BLaER1 treated with 17β-estradiol and CSF1 and Interleukin-3, amounts not matched to agents 10 nM and 100 nM (cell line): Measurements from ENCODE around the gene UBE3B.

Source experiments
- H3K27ac ChIP-seq, 11 experiments: shearing (Covaris generic); formaldehyde crosslinking; 2 replicates each; pipeline ENCODE4 v1.8.1; 2022
- H3K27me3 ChIP-seq, 11 experiments: shearing (Covaris generic); formaldehyde crosslinking; 2 replicates each; pipeline ENCODE4 v1.8.1; 2022
- H3K36me3 ChIP-seq, 11 experiments: shearing (Covaris generic); formaldehyde crosslinking; 2 replicates each; pipeline ENCODE4 v1.8.1; 2022
- H3K4me1 ChIP-seq, 10 experiments: shearing (Covaris generic); formaldehyde crosslinking; 2 replicates each; pipeline ENCODE4 v1.8.1; 2022
- H3K4me2 ChIP-seq, 11 experiments: shearing (Covaris generic); formaldehyde crosslinking; 2 replicates each; pipeline ENCODE4 v1.8.1; 2022
- H3K4me3 ChIP-seq, 10 experiments: shearing (Covaris generic); formaldehyde crosslinking; 2 replicates each; pipeline ENCODE4 v1.8.1; 2022
- H3K9ac ChIP-seq, 11 experiments: shearing (Covaris generic); formaldehyde crosslinking; 2 replicates each; pipeline ENCODE4 v1.8.1; 2022
- H3K9me3 ChIP-seq, 11 experiments: shearing (Covaris generic); formaldehyde crosslinking; replicated peaks in 1 of 11; 2 replicates each; pipeline ENCODE4 v1.8.1; 2022
- H4K20me1 ChIP-seq, 11 experiments: shearing (Covaris generic); formaldehyde crosslinking; 2 replicates each; pipeline ENCODE4 v1.8.1; 2022
- Cebpa-rat ChIP-seq, 11 experiments: shearing (Covaris generic); IDR thresholded peaks; 2 replicates each; pipeline ENCODE4 v1.8.1; 2022

The UBE3B gene

GRCh38 chr12:109581334-109581691 is 103.9 kb downstream of the UBE3B start:
- H3K27ac ChIP-seq = no peak overlapping the region
- H3K36me3 ChIP-seq = peaks cover 48 to 86% (median 65%) of the 10 kb centered on the region in 11 experiments
- no peak for TF ChIP-seq Cebpa-rat (IDR thresholded peaks at IDR 0.05)

GRCh38 chr12:109581856-109582255 is 104.4 kb downstream of the UBE3B start:
- Histone ChIP-seq H4K20me1 (peaks cover 0 to 33% (median 0%) of the 10 kb centered on the region in 11 experiments; a peak in 4 of 22 replicates), H3K4me3 (no peak overlapping the region), H3K4me2 (no peak overlapping the region), H3K36me3 (peaks cover 45 to 87% (median 66%) of the 10 kb centered on the region in 11 experiments), H3K27me3 (no peaks in the 10 kb centered on the region), H3K4me1 (no peaks in the 10 kb centered on the region), H3K9ac (no peak overlapping the region), H3K27ac (no peak overlapping the region), H3K9me3 (no peaks in the 10 kb centered on the region)
- TF ChIP-seq Cebpa-rat (IDR thresholded peaks at IDR 0.05) = no peak

More at GRCh38 chr12:109581334-109581691, 103.9 kb downstream of the UBE3B start:
- H3K4me2 ChIP-seq = no peak overlapping the region
- no peak overlapping the region for H3K4me3 ChIP-seq
- peaks cover 0 to 28% (median 0%) of the 10 kb centered on the region in 11 experiments; a peak in 4 of 22 replicates for H4K20me1 ChIP-seq
- no peaks in the 10 kb centered on the region for H3K4me1 ChIP-seq
- no peaks in the 10 kb centered on the region for H3K27me3 ChIP-seq
- H3K9ac ChIP-seq = no peak overlapping the region
- H3K9me3 ChIP-seq = no peaks in the 10 kb centered on the region

GRCh38 chr12:109582636-109583035 is 105.2 kb downstream of the UBE3B start:
- Histone ChIP-seq H3K4me1 (no peaks in the 10 kb centered on the region), H4K20me1 (peaks cover 0 to 34% (median 0%) of the 10 kb centered on the region in 11 experiments; a peak in 4 of 22 replicates), H3K27me3 (no peaks in the 10 kb centered on the region), H3K9me3 (no peaks in the 10 kb centered on the region), H3K4me2 (no peak overlapping the region), H3K9ac (no peak overlapping the region), H3K27ac (no peak overlapping the region), H3K36me3 (peaks cover 44 to 87% (median 64%) of the 10 kb centered on the region in 11 experiments), H3K4me3 (no peak overlapping the region)
- no peak for TF ChIP-seq Cebpa-rat (IDR thresholded peaks at IDR 0.05)

- Histone ChIP-seq H3K9ac (no peak overlapping the region), H3K9me3 (no peaks in the 10 kb centered on the region), H3K27me3 (no peaks in the 10 kb centered on the region), H4K20me1 (peaks cover 0 to 39% (median 0%) of the 10 kb centered on the region in 11 experiments; a peak in 4 of 22 replicates), H3K4me2 (no peak overlapping the region), H3K27ac (no peak overlapping the region), H3K36me3 (peaks cover 33 to 87% (median 55%) of the 10 kb centered on the region in 11 experiments), H3K4me1 (no peaks in the 10 kb centered on the region), H3K4me3 (no peak overlapping the region)
- no peak for TF ChIP-seq Cebpa-rat (IDR thresholded peaks at IDR 0.05)
Measured at GRCh38 chr12:109583733-109584132, 106.3 kb downstream of the UBE3B start.
